ENCODE data around the gene SEMA3B. TPM values are rescaled to one million over a fixed set of nuclear protein-coding genes. Genes with fewer than 3 reads are reported as not detected.
A peak's percentile ranks its signal among the peaks of the same experiment; 100 is the strongest.

SEMA3B gene
- polyA plus RNA-seq, 1 donor (not counting 4 experiments of a cell fraction or from before 2014, with no cell fraction given), result 0.58 TPM

DNA sequence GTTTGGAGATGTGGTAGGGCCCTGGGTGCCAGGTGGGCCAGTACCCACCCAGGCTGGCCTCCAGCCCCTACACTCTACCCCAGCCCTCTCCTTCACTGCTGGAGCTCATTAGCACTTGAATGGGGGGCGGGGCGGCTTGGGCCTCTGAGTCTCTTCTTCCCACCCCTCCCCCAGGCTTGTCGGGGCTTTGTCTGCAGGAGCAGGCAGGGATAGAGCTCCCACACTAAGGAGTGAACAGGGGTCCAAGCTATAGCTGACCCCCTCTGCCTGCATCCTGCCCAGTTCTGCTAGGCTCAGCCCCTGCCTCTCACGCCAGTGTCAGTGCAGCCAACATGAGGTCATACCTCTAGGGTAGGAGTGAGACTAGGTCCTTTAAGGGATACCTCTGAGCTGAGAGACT is 27.8 kb upstream of the SEMA3B start:
- Histone ChIP-seq H3K36me3 (ENCODE audit: control insufficient read depth in 2 of 2, extremely low read depth in 1 of 2, insufficient read depth in 2 of 2, low read length in 2 of 2) (peaks cover 15 to 19% of the 10 kb centered on the region in 2 experiments), H3K4me2 (ENCODE audit: control insufficient read depth, extremely low read depth, insufficient read depth, low read depth, low read length) (no peak overlapping the region), H3K4me1 (ENCODE audit: control insufficient read depth, extremely low read depth, insufficient read depth, low read length) (peaks cover 59% of the 10 kb centered on the region), H3K27ac (ENCODE audit: control insufficient read depth, insufficient read depth, low read length) (no peak overlapping the region), H3K9me3 (ENCODE audit: control insufficient read depth, low read depth, low read length) (no peaks in the 10 kb centered on the region), H3K79me2 (ENCODE audit: control insufficient read depth, insufficient read depth, low read length) (peaks cover 93% of the 10 kb centered on the region), H4K20me1 (ENCODE audit: control insufficient read depth, extremely low read depth, insufficient read depth, low read length) (peaks cover 18% of the 10 kb centered on the region), H3K4me3 (ENCODE audit: control insufficient read depth in 2 of 3, extremely low read depth in 1 of 3, insufficient read depth in 2 of 3, low read depth in 1 of 3, low read length in 3 of 3) (no peak overlapping the region), H3K9ac (ENCODE audit: control insufficient read depth, extremely low read depth, insufficient read depth, low read length) (no peak overlapping the region), H3K9me1 (ENCODE audit: control insufficient read depth, extremely low read depth, insufficient read depth, low read length) (peaks cover 3% of the 10 kb centered on the region), H2AFZ (ENCODE audit: control insufficient read depth, low read length) (no peak overlapping the region), H3K27me3 (ENCODE audit: control insufficient read depth, extremely low read depth, insufficient read depth, low read length) (no peaks in the 10 kb centered on the region)
- dilution Hi-C loops (cut with MboI; ENCODE audit: extremely low pct_ligation_motif_present, low sequenced_read_pairs), result no loop called here
- FAIRE-seq (no peak), DNase-seq (ENCODE audit: low read depth, low spot score) (no peak)
- TF ChIP-seq EZH2 (IDR thresholded peaks at IDR 0.05; ENCODE audit: low read length), result no peak
- TF ChIP-seq, protein P1, sequence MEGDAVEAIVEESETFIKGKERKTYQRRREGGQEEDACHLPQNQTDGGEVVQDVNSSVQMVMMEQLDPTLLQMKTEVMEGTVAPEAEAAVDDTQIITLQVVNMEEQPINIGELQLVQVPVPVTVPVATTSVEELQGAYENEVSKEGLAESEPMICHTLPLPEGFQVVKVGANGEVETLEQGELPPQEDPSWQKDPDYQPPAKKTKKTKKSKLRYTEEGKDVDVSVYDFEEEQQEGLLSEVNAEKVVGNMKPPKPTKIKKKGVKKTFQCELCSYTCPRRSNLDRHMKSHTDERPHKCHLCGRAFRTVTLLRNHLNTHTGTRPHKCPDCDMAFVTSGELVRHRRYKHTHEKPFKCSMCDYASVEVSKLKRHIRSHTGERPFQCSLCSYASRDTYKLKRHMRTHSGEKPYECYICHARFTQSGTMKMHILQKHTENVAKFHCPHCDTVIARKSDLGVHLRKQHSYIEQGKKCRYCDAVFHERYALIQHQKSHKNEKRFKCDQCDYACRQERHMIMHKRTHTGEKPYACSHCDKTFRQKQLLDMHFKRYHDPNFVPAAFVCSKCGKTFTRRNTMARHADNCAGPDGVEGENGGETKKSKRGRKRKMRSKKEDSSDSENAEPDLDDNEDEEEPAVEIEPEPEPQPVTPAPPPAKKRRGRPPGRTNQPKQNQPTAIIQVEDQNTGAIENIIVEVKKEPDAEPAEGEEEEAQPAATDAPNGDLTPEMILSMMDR (optimal IDR thresholded peaks at IDR 0.05 in 1 of 3, IDR thresholded peaks at IDR 0.05 in 1 of 3, conservative IDR thresholded peaks at IDR 0.05 in 1 of 3; ENCODE audit: extremely low read depth in 1 of 3, insufficient read depth in 2 of 3, low read length in 3 of 3), result no peak

DNA sequence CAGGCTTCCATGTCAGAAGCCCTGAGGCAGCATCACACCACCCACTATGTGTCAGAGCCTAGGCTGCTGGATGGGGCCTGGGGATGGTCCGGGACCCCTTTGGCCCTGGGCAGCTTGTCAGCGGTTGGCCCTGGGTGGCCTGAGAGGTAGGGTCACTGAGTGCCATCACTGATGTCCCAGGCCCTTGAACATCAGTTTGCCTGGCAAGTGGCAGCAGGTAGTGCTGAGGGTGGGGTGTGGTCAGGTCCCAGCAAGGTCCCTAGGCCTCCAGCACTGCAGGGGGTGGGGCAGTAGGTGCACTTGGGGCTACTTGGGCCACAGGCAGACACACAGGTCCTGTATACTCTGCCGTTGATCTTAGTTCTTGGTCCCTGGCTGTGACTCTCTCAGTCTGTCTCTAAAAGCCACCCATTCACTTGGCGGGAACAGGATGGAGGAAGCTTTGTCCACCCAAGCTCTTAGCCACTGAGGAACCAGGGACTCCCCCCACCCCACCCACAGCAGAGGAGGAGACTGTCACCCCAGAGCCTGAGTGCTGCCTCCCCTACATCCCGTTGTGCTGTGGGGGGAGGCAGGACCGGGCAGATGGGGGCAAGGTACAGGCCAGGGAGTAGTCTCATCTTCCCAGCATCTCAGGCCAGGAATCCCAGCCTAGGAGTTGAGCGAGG is 27.1 kb upstream of the SEMA3B start:
- Histone ChIP-seq H3K4me1 (ENCODE audit: control insufficient read depth, extremely low read depth, insufficient read depth, low read length) (peaks cover 65% of the 10 kb centered on the region), H3K36me3 (ENCODE audit: control insufficient read depth in 2 of 2, extremely low read depth in 1 of 2, insufficient read depth in 2 of 2, low read length in 2 of 2) (peaks cover 15 to 19% of the 10 kb centered on the region in 2 experiments), H3K4me2 (ENCODE audit: control insufficient read depth, extremely low read depth, insufficient read depth, low read depth, low read length) (no peak overlapping the region), H3K9me1 (ENCODE audit: control insufficient read depth, extremely low read depth, insufficient read depth, low read length) (peaks cover 3% of the 10 kb centered on the region), H3K9me3 (ENCODE audit: control insufficient read depth, low read depth, low read length) (no peaks in the 10 kb centered on the region), H3K9ac (ENCODE audit: control insufficient read depth, extremely low read depth, insufficient read depth, low read length) (no peak overlapping the region), H3K27ac (ENCODE audit: control insufficient read depth, insufficient read depth, low read length) (no peak overlapping the region), H3K27me3 (ENCODE audit: control insufficient read depth, extremely low read depth, insufficient read depth, low read length) (no peaks in the 10 kb centered on the region), H3K4me3 (ENCODE audit: control insufficient read depth in 2 of 3, extremely low read depth in 1 of 3, insufficient read depth in 2 of 3, low read depth in 1 of 3, low read length in 3 of 3) (no peak overlapping the region), H4K20me1 (ENCODE audit: control insufficient read depth, extremely low read depth, insufficient read depth, low read length) (peaks cover 18% of the 10 kb centered on the region), H2AFZ (ENCODE audit: control insufficient read depth, low read length) (no peak overlapping the region), H3K79me2 (ENCODE audit: control insufficient read depth, insufficient read depth, low read length) (peaks cover 87% of the 10 kb centered on the region)
- DNase-seq (ENCODE audit: low read depth, low spot score) (no peak), FAIRE-seq (no peak)
- dilution Hi-C loops (cut with MboI; ENCODE audit: extremely low pct_ligation_motif_present, low sequenced_read_pairs), result no loop called here
- no peak for TF ChIP-seq EZH2 (IDR thresholded peaks at IDR 0.05; ENCODE audit: low read length)

DNA sequence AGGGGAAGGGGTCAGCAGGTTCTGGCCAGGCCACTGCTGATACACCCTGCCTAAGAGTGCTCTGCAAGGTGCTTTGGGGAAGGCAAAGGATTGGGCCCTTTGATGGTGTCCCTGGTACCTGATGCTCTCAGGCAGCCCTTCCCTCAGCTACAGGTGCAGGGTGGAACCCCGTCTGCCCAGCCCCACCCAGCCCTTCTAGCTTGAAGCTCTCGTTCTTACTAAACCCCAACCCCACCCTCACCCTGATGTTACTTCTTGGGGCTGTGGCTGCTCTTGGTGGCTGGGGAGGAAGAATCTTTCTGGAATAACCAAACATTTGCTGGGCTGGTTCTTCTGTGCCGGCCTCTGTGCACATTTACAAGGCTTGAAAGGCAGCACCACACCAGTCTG is 26.6 kb upstream of the SEMA3B start:
- H3K9ac ChIP-seq (ENCODE audit: control insufficient read depth, extremely low read depth, insufficient read depth, low read length), result no peak overlapping the region
- H2AFZ ChIP-seq (ENCODE audit: control insufficient read depth, low read length), result no peak overlapping the region
- H4K20me1 ChIP-seq (ENCODE audit: control insufficient read depth, extremely low read depth, insufficient read depth, low read length), result peaks cover 18% of the 10 kb centered on the region
- DNase-seq (ENCODE audit: low read depth, low spot score), result no peak
- H3K79me2 ChIP-seq (ENCODE audit: control insufficient read depth, insufficient read depth, low read length), result peaks cover 86% of the 10 kb centered on the region
- H3K36me3 ChIP-seq (ENCODE audit: control insufficient read depth in 2 of 2, extremely low read depth in 1 of 2, insufficient read depth in 2 of 2, low read length in 2 of 2), result peaks cover 17 to 24% of the 10 kb centered on the region in 2 experiments
- no peak overlapping the region for H3K4me3 ChIP-seq (ENCODE audit: control insufficient read depth in 2 of 3, extremely low read depth in 1 of 3, insufficient read depth in 2 of 3, low read depth in 1 of 3, low read length in 3 of 3)
- dilution Hi-C loops (cut with MboI; ENCODE audit: extremely low pct_ligation_motif_present, low sequenced_read_pairs), result no loop called here
- no peaks in the 10 kb centered on the region for H3K27me3 ChIP-seq (ENCODE audit: control insufficient read depth, extremely low read depth, insufficient read depth, low read length)
- peak overlapping the region; percentile 62 for H3K27ac ChIP-seq (ENCODE audit: control insufficient read depth, insufficient read depth, low read length)
- H3K4me2 ChIP-seq (ENCODE audit: control insufficient read depth, extremely low read depth, insufficient read depth, low read depth, low read length), result no peak overlapping the region
- H3K9me3 ChIP-seq (ENCODE audit: control insufficient read depth, low read depth, low read length), result no peaks in the 10 kb centered on the region
- peaks cover 3% of the 10 kb centered on the region for H3K9me1 ChIP-seq (ENCODE audit: control insufficient read depth, extremely low read depth, insufficient read depth, low read length)
- peaks cover 69% of the 10 kb centered on the region for H3K4me1 ChIP-seq (ENCODE audit: control insufficient read depth, extremely low read depth, insufficient read depth, low read length)
- TF ChIP-seq, protein P1 (optimal IDR thresholded peaks at IDR 0.05 in 1 of 3, IDR thresholded peaks at IDR 0.05 in 1 of 3, conservative IDR thresholded peaks at IDR 0.05 in 1 of 3; ENCODE audit: extremely low read depth in 1 of 3, insufficient read depth in 2 of 3, low read length in 3 of 3), result no peak
- TF ChIP-seq EZH2 (IDR thresholded peaks at IDR 0.05; ENCODE audit: low read length), result no peak
- FAIRE-seq, result no peak

All from keratinocyte (primary cell).